H1 (cell line): Measurements from ENCODE around the gene KISS1R. TPM values are rescaled to one million over a fixed set of nuclear protein-coding genes. Genes with fewer than 3 reads are reported as not detected.

Source experiments
- CTCF ChIA-PET: fragments of 300-600 bp; sonication (Branson Sonifier 250); formaldehyde crosslinking; loops from one replicate; lab custom pipeline; 2021; ENCODE audit not compliant: partially characterized antibody; lab: Charles Lee
- POLR2A ChIA-PET: fragments of 300-600 bp; sonication (Branson Sonifier 250); formaldehyde crosslinking; loops from one replicate; lab custom pipeline; 2021; ENCODE audit warnings: inconsistent platforms; ENCODE audit not compliant: partially characterized antibody; lab: Charles Lee
- DNase-seq, 2 experiments: peaks; one replicate each; pipeline versions ENCODE4 v3.0.0 to v3.0.0-alpha.2; 2010 to 2022; ENCODE audit warnings: low spot score in 2 of 2, low read depth in 1 of 2, mixed read lengths in 1 of 2
- FAIRE-seq: peaks from 2 replicates; lab custom pipeline; 2011; peaks lifted over from hg19 to GRCh38; lab: Jason Lieb, UNC
- H2AFZ ChIP-seq: 2 replicates; pipeline ENCODE4 v1.8.1; 2012; ENCODE audit warnings: low read length, inconsistent platforms
- H2AK5ac ChIP-seq: 2 replicates; pipeline ENCODE4 v1.6.1; 2013; ENCODE audit warnings: low read depth, low read length
- H2BK120ac ChIP-seq: replicated peaks from 2 replicates; pipeline ENCODE3; 2013; ENCODE audit warnings: low read depth, low read length, inconsistent platforms
- H2BK12ac ChIP-seq: 2 replicates; pipeline ENCODE4 v1.6.1; 2013; ENCODE audit warnings: low read depth, low read length
- H2BK15ac ChIP-seq: 2 replicates; pipeline ENCODE4 v1.6.1; 2013; ENCODE audit warnings: low read length
- H2BK20ac ChIP-seq: 2 replicates; pipeline ENCODE4 v1.6.1; 2013; ENCODE audit warnings: low read length
- H2BK5ac ChIP-seq: 2 replicates; pipeline ENCODE4 v1.6.1; 2013; ENCODE audit warnings: low read depth, low read length
- H3K14ac ChIP-seq: 2 replicates; pipeline ENCODE4 v1.6.1; 2013; ENCODE audit warnings: inconsistent platforms; ENCODE audit not compliant: insufficient read length
- H3K18ac ChIP-seq: 2 replicates; pipeline ENCODE4 v1.6.1; 2013; ENCODE audit warnings: low read length; ENCODE audit errors: extremely low read depth
- H3K23ac ChIP-seq: 2 replicates; pipeline ENCODE4 v1.6.1; 2013; ENCODE audit warnings: inconsistent platforms; ENCODE audit not compliant: insufficient read length
- H3K23me2 ChIP-seq: 2 replicates; pipeline ENCODE4 v1.6.1; 2013; ENCODE audit warnings: low read depth, low read length
- H3K27ac ChIP-seq: 2 replicates; pipeline ENCODE4 v1.6.1; 2011; ENCODE audit warnings: low read depth, low read length, inconsistent platforms
- H3K27me3 ChIP-seq, 4 experiments: replicated peaks in 1 of 4; 1 replicate in 1 of 4; 2 replicates in 3 of 4; pipeline versions ENCODE4 v1.6.1 to v1.8.1; 2011 to 2013; ENCODE audit warnings: low read length in 3 of 4, mild to moderate bottlenecking in 3 of 4, inconsistent platforms in 2 of 4, mixed read lengths in 2 of 4, moderate library complexity in 1 of 4; ENCODE audit not compliant: control insufficient read depth in 3 of 4, insufficient read depth in 3 of 4; ENCODE audit errors: extremely low read depth in 1 of 4
- H3K36me3 ChIP-seq, 4 experiments: 2 replicates each; pipeline versions ENCODE4 v1.6.1 to v1.8.1; 2011 to 2013; ENCODE audit warnings: mild to moderate bottlenecking in 4 of 4, low read length in 3 of 4, moderate library complexity in 2 of 4, control low read depth in 1 of 4, inconsistent platforms in 1 of 4; ENCODE audit not compliant: insufficient read depth in 4 of 4, control insufficient read depth in 2 of 4
- H3K4ac ChIP-seq: replicated peaks from 2 replicates; pipeline ENCODE3; 2013; ENCODE audit warnings: low read length, low read depth, mixed read lengths, inconsistent platforms; ENCODE audit not compliant: insufficient read length
- H3K4me1 ChIP-seq, 4 experiments: replicated peaks in 1 of 4; 1 replicate in 1 of 4; 2 replicates in 3 of 4; pipeline versions ENCODE4 v1.6.1 to v1.8.1; 2011 to 2013; ENCODE audit warnings: low read length in 3 of 4, inconsistent platforms in 2 of 4, mixed read lengths in 1 of 4; ENCODE audit not compliant: insufficient read depth in 4 of 4, control insufficient read depth in 3 of 4
- H3K4me2 ChIP-seq, 2 experiments: 2 replicates each; pipeline versions ENCODE4 v1.6.1 to v1.8.1; 2011 to 2013; ENCODE audit warnings: low read depth in 2 of 2, low read length in 2 of 2, control low read depth in 1 of 2, inconsistent platforms in 1 of 2, mild to moderate bottlenecking in 1 of 2; ENCODE audit not compliant: insufficient read depth in 1 of 2
- H3K4me3 ChIP-seq, 4 experiments: fragments of 200-600, 300-600 bp in 1 of 4; sonication (generic), shearing (Covaris generic), sonication (Bioruptor Twin) in 1 of 4; 2 replicates each; pipeline versions ENCODE4 v1.5.1 to v1.8.1; 2011 to 2016; ENCODE audit warnings: low read length in 4 of 4, low read depth in 3 of 4, control low read depth in 2 of 4, inconsistent platforms in 2 of 4, mild to moderate bottlenecking in 2 of 4, mixed read lengths in 1 of 4, moderate library complexity in 1 of 4; ENCODE audit not compliant: insufficient read depth in 2 of 4; ENCODE audit errors: extremely low read depth in 1 of 4
- H3K56ac ChIP-seq: replicated peaks from 2 replicates; pipeline ENCODE3; 2013; ENCODE audit warnings: low read depth, mild to moderate bottlenecking, mixed read lengths, low read length, inconsistent platforms; ENCODE audit not compliant: insufficient read length
- H3K79me1 ChIP-seq: 2 replicates; pipeline ENCODE4 v1.6.1; 2013; ENCODE audit warnings: low read depth, low read length, control low read depth
- H3K79me2 ChIP-seq, 2 experiments: 2 replicates each; pipeline versions ENCODE4 v1.6.1 to v1.8.1; 2012 to 2013; ENCODE audit warnings: low read length in 2 of 2, mild to moderate bottlenecking in 2 of 2, inconsistent platforms in 1 of 2; ENCODE audit not compliant: insufficient read depth in 2 of 2, control insufficient read depth in 1 of 2
- H3K9ac ChIP-seq, 4 experiments: replicated peaks in 1 of 4; 1 replicate in 1 of 4; 2 replicates in 3 of 4; pipeline versions ENCODE4 v1.6.1 to v1.8.1; 2011 to 2013; ENCODE audit warnings: low read depth in 3 of 4, low read length in 3 of 4, control low read depth in 2 of 4, mild to moderate bottlenecking in 2 of 4, moderate library complexity in 2 of 4, inconsistent platforms in 1 of 4; ENCODE audit errors: extremely low read depth in 1 of 4
- H3K9me3 ChIP-seq, 2 experiments: 2 replicates each; pipeline versions ENCODE4 v1.6.1 to v1.8.1; 2012 to 2013; ENCODE audit warnings: mild to moderate bottlenecking in 2 of 2, moderate library complexity in 2 of 2, control low read depth in 1 of 2, inconsistent platforms in 1 of 2, low read depth in 1 of 2, low read length in 1 of 2, mixed read lengths in 1 of 2; ENCODE audit not compliant: insufficient read depth in 2 of 2
- H4K20me1 ChIP-seq, 2 experiments: replicated peaks in 1 of 2; 2 replicates each; pipeline versions ENCODE3 to v1.8.1; 2011 to 2013; ENCODE audit warnings: inconsistent platforms in 2 of 2, low read length in 2 of 2, mild to moderate bottlenecking in 1 of 2; ENCODE audit not compliant: insufficient read depth in 2 of 2, control insufficient read depth in 1 of 2
- H4K5ac ChIP-seq: 2 replicates; pipeline ENCODE4 v1.6.1; 2013; ENCODE audit warnings: low read length, low read depth, mixed read lengths, inconsistent platforms; ENCODE audit not compliant: insufficient read length
- H4K8ac ChIP-seq: 2 replicates; pipeline ENCODE4 v1.8.0; 2013; ENCODE audit warnings: mild to moderate bottlenecking, moderate library complexity, low read length, inconsistent platforms; ENCODE audit not compliant: insufficient read depth; ENCODE audit errors: extremely low read depth
- H4K91ac ChIP-seq: replicated peaks from 2 replicates; pipeline ENCODE3; 2013; ENCODE audit warnings: low read length, mixed read lengths, inconsistent platforms; ENCODE audit not compliant: insufficient read length
- ATF2 ChIP-seq: IDR thresholded peaks from 2 replicates; pipeline ENCODE4 v1.6.1; 2012; ENCODE audit warnings: low read length, inconsistent platforms
- JUND ChIP-seq: IDR thresholded peaks from 2 replicates; pipeline ENCODE4 v1.6.1; 2011; ENCODE audit warnings: mild to moderate bottlenecking, improper control_type of control experiment, low read length
- KDM1A ChIP-seq: fragments of 200-600, 300-600 bp; sonication (generic); IDR thresholded peaks from 2 replicates; pipeline ENCODE4 v1.7.1; 2016; ENCODE audit warnings: mild to moderate bottlenecking, low read length, borderline replicate concordance
- KDM4A ChIP-seq: IDR thresholded peaks from one replicate; pipeline ENCODE4 v1.7.1; 2012; ENCODE audit warnings: low read depth, mild to moderate bottlenecking, moderate library complexity, low read length, inconsistent platforms; ENCODE audit not compliant: severe bottlenecking
- PHF8 ChIP-seq: fragments of 200-600 bp; sonication (generic); conservative IDR thresholded peaks from 2 replicates; pipeline ENCODE4 v1.7.1; 2012; ENCODE audit warnings: low read depth, mild to moderate bottlenecking, inconsistent platforms, low read length, moderate library complexity
- POLR2A ChIP-seq, 2 experiments: IDR thresholded peaks; 1 replicate in 1 of 2; 2 replicates in 1 of 2; pipeline ENCODE4 v1.6.1; 2011; ENCODE audit warnings: low read depth in 2 of 2, low read length in 2 of 2, mild to moderate bottlenecking in 2 of 2; ENCODE audit errors: control extremely low read depth in 1 of 2
- RFX5 ChIP-seq: IDR thresholded peaks from 2 replicates; pipeline ENCODE4 v1.6.1; 2011; ENCODE audit warnings: low read depth, low read length, improper control_type of control experiment, borderline replicate concordance
- RXRA ChIP-seq: IDR thresholded peaks from 2 replicates; pipeline ENCODE4 v1.6.1; 2011; ENCODE audit warnings: low read depth, mild to moderate bottlenecking, low read length, moderate library complexity; ENCODE audit not compliant: insufficient read depth
- SP2 ChIP-seq: IDR thresholded peaks from 2 replicates; pipeline ENCODE4 v1.6.1; 2012; ENCODE audit warnings: mild to moderate bottlenecking, low read length, inconsistent platforms
- TAF1 ChIP-seq: IDR thresholded peaks from 2 replicates; pipeline ENCODE4 v1.6.1; 2011; ENCODE audit warnings: mild to moderate bottlenecking, low read depth, low read length
- TBP ChIP-seq: IDR thresholded peaks from 2 replicates; pipeline ENCODE4 v1.6.1; 2011; ENCODE audit warnings: low read depth, low read length, improper control_type of control experiment
- TCF12 ChIP-seq: IDR thresholded peaks from 2 replicates; pipeline ENCODE4 v1.6.1; 2011; ENCODE audit warnings: low read depth, mild to moderate bottlenecking, low read length
- WGBS, 2 experiments: shearing (Covaris generic) in 1 of 2; methylation state at CpG; one replicate each; pipeline versions ENCODE4 v1.1.6 to v1.1.7; 2013 to 2015; ENCODE audit warnings: low lambda C conversion rate in 2 of 2, mixed read lengths in 2 of 2, inconsistent platforms in 1 of 2, low coverage in 1 of 2, missing lambda C conversion rate in 1 of 2; ENCODE audit not compliant: insufficient replicate concordance in 2 of 2, insufficient coverage in 1 of 2, insufficient read length in 1 of 2; ENCODE audit errors: extremely low coverage in 1 of 2, missing lambda C conversion rate in 1 of 2; 5-methylcytosine and 5-hydroxymethylcytosine counted together
- polyA plus RNA-seq, 7 experiments: library from polyadenylated mRNA; depleted of rRNA in 3 of 7; stranded (reverse) in 5 of 7; unstranded in 2 of 7; fragments of >200 nt in 5 of 7; fragments of 200-250 nt in 2 of 7; gene quantifications; 1 replicate in 5 of 7; 2 replicates in 1 of 7; 4 replicates in 1 of 7; pipeline versions ENCODE4 v1.2.1 to v1.2.3, GENCODE V29; 2011 to 2013; ENCODE audit warnings: missing spikeins in 2 of 7, mixed read lengths in 2 of 7
- total RNA-seq: library from RNA; stranded (reverse); fragmentation: NEBNext Ultra II Directional; extraction: Animal tissue kit (Norgen Biotek cat#: 25700); gene quantifications from 2 replicates; pipeline ENCODE4 v1.2.1, GENCODE V29; 2021

KISS1R gene
- total and polyA plus RNA-seq, 2 of the 8 experiments (the other 6 are each of a cell fraction or from before 2014, with no cell fraction given) = 2.3 to 2.7 TPM

GRCh38 chr19:947090-947706 is 30.1 kb downstream of the KISS1R start:
- H3K27ac ChIP-seq = no peak overlapping the region; the same call in 1 of the 2 replicates
- H4K91ac ChIP-seq = no peak overlapping the region
- H3K56ac ChIP-seq = no peak overlapping the region
- 0 out of 2 replicates have a peak overlapping the region, but pooled peaks have one; percentile 15 for H4K8ac ChIP-seq
- WGBS, 2 experiments = 95% methylated on average over 30 of the region's 30 CpGs; no CpG with 5 or more reads in 1 of the 2 experiments
- no peaks in the 10 kb centered on the region for H3K23me2 ChIP-seq
- no peaks in the 10 kb centered on the region for H3K27me3 ChIP-seq
- peaks cover 12% of the 10 kb centered on the region for H3K79me1 ChIP-seq
- no peak overlapping the region for H2BK20ac ChIP-seq
- H2BK5ac ChIP-seq = no peak overlapping the region
- H2BK15ac ChIP-seq = no peak overlapping the region
- no peak overlapping the region for H3K9ac ChIP-seq
- peaks cover 0 to 16% of the 10 kb centered on the region in 2 experiments; a peak in 2 of 4 replicates for H3K79me2 ChIP-seq
- DNase-seq (no peak), FAIRE-seq (no peak)
- no peak overlapping the region for H2AFZ ChIP-seq
- H3K4ac ChIP-seq = no peak overlapping the region
- no peak overlapping the region for H4K5ac ChIP-seq
- ChIA-PET CTCF (interaction anchor here (0.7 to 1.3 kb wide), 3 partner anchors 11 to 564 kb away, joined by 3 to 4 read pairs (median 3); no protein-coding TSS in a partner anchor), POLR2A (interaction anchor here (1.8 kb wide), 1 partner anchor 15 kb away, joined by 3 read pairs; no protein-coding TSS in a partner anchor)
- H2BK120ac ChIP-seq = no peak overlapping the region
- H3K4me1 ChIP-seq = peaks cover 0 to under 1% (median 0%) of the 10 kb centered on the region in 4 experiments; a peak in 1 of 7 replicates
- no peak overlapping the region for H3K4me2 ChIP-seq
- H3K9me3 ChIP-seq = no peaks in the 10 kb centered on the region
- no peak overlapping the region for H3K14ac ChIP-seq
- H3K18ac ChIP-seq = no peak overlapping the region
- peaks cover 0 to 10% (median 1%) of the 10 kb centered on the region in 4 experiments; a peak in 2 of 8 replicates for H3K36me3 ChIP-seq
- H2AK5ac ChIP-seq = no peak overlapping the region
- no peak overlapping the region for H2BK12ac ChIP-seq
- H4K20me1 ChIP-seq = peaks cover 0 to 22% of the 10 kb centered on the region in 2 experiments
- no peak overlapping the region for H3K23ac ChIP-seq
- H3K4me3 ChIP-seq = no peak overlapping the region
- TF ChIP-seq SP2 = no peak
- no peak for TF ChIP-seq JUND
- TF ChIP-seq PHF8 = no peak
- no peak for TF ChIP-seq TCF12
- TF ChIP-seq TBP = no peak
- no peak for TF ChIP-seq POLR2A (IDR thresholded peaks at IDR 0.05; ENCODE audit: control extremely low read depth in 1 of 2, low read depth in 2 of 2, low read length in 2 of 2)
- no peak for TF ChIP-seq RXRA
- TF ChIP-seq KDM4A = no peak
- TF ChIP-seq TAF1 = no peak
- TF ChIP-seq KDM1A = no peak
- TF ChIP-seq ATF2 = no peak
- TF ChIP-seq RFX5 = no peak
